Fibroblast of lung (primary cell): ENCODE results near the gene GPR84.

Experiments used
- EZH2 ChIP-seq: IDR thresholded peaks from 2 replicates; pipeline ENCODE4 v1.5.1; 2012; ENCODE audit warnings: low read length, control low read depth, mild to moderate bottlenecking; ENCODE audit errors: missing control alignments
- TF ChIP-seq, protein P1 (sequence below), 2 donors: IDR thresholded peaks in 1 of 2; conservative IDR thresholded peaks in 1 of 2; 1 replicate in 1 of 2; 2 replicates in 1 of 2; pipeline ENCODE4 v1.5.1; 2011 to 2012; ENCODE audit warnings: low read length in 2 of 2, control low read depth in 1 of 2, inconsistent platforms in 1 of 2, low read depth in 1 of 2, mild to moderate bottlenecking in 1 of 2

DNA sequence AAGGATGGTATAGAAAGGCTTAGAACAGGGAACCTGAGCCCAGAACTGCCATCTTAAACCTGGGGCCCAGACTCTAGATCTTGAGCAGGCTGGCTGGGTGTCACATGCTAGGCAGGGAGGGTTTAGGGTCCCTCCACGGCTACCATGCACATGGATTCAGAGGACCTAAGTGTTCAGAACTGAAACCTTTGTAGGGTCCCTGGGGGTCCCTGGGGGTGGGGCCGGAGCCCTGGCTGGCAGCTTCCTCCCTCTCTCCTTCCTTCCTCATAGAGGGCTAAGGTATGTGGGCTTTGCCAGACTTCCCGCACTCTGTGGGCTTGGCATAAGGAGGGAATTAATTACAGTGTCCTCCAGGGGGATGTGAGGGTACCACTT, 24.8 kb upstream of the GPR84 start:
- TF ChIP-seq, protein P1, sequence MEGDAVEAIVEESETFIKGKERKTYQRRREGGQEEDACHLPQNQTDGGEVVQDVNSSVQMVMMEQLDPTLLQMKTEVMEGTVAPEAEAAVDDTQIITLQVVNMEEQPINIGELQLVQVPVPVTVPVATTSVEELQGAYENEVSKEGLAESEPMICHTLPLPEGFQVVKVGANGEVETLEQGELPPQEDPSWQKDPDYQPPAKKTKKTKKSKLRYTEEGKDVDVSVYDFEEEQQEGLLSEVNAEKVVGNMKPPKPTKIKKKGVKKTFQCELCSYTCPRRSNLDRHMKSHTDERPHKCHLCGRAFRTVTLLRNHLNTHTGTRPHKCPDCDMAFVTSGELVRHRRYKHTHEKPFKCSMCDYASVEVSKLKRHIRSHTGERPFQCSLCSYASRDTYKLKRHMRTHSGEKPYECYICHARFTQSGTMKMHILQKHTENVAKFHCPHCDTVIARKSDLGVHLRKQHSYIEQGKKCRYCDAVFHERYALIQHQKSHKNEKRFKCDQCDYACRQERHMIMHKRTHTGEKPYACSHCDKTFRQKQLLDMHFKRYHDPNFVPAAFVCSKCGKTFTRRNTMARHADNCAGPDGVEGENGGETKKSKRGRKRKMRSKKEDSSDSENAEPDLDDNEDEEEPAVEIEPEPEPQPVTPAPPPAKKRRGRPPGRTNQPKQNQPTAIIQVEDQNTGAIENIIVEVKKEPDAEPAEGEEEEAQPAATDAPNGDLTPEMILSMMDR (conservative IDR thresholded peaks at IDR 0.05 in 1 of 2, IDR thresholded peaks at IDR 0.05 in 1 of 2; ENCODE audit: low read depth in 1 of 2, low read length in 2 of 2): no peak
- TF ChIP-seq EZH2: no peak
